Cardiac fibroblast (primary cell): ENCODE results near the gene CYSLTR2.
A peak's percentile ranks its signal among the peaks of the same experiment; 100 is the strongest.

Source experiments
- DNase-seq, 2 donors: peaks; one replicate each; pipeline versions ENCODE4 v3.0.0 to v3.0.0-alpha.2; 2010; ENCODE audit warnings: low read depth in 2 of 2
- H3K4me3 ChIP-seq, 2 donors: replicated peaks in 1 of 2; 1 replicate in 1 of 2; 2 replicates in 1 of 2; pipeline ENCODE4 v1.5.1; 2011; ENCODE audit warnings: low read depth in 2 of 2, low read length in 2 of 2, mild to moderate bottlenecking in 2 of 2, moderate library complexity in 1 of 2
- CTCF ChIP-seq: IDR thresholded peaks from one replicate; pipeline ENCODE4 v1.5.1; 2011; ENCODE audit warnings: low read depth, mild to moderate bottlenecking, low read length, inconsistent platforms

Gene CYSLTR2

DNA sequence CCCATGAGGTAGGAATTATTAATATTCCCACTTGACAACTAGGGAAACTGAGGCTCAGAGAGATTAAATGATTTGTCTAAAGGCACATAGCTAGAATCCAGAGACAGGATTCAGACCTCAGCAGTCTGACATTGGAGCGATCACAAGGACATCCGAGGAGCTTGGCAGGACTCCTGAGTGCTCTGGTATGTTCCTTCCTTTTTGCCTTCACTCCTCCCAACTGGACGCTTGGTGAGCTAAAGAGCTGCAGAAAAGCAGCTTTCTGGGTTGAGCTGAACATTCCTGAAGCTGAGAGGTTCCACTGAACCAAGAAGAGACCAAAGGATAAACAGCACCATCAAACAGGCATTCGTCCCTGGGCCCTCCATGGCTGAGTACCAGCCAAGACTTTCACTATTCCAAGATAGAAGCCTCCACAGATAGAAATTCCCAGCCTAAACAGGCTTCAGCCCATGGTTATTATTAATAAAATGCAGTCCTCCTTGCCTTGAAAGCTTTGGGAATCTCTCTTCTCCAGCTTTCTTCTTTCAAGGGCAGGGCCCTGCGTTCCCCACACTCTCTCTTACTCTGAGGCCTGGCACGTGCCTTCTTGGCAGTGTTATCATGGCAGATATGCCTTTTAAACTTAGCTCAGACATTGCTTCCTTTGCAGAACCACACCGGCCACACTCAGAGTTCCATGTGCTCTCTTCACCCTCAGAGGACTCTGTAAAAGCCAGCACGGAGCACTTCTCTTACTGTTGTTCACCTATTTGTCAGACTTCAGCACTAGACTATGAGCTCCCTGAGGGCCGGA is 97.1 kb downstream of the CYSLTR2 start:
- no peak overlapping the region for H3K4me3 ChIP-seq
- peak; percentile 23 for TF ChIP-seq CTCF
- peak; percentile 49 to 84 for DNase-seq

DNA sequence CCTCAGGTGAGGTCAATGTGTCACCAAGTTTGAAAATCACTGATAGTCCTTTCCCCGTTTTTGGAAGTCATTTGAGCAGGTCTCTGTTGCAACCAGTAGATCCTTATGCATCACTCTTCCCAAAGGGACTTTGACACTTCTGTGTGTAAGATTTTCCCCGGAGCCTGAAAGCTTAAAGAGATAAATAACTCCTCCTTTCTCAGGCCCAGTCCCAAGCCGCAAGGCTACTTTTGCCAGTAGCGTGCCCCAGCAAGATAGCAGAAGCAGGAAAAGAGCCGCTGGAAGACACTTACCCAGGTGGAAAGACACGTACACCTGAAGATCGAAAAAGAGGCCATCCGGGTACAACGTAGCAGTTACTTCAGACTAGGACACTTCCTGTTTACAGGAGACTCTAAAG is 106.9 kb downstream of the CYSLTR2 start:
- DNase-seq, result no peak
- no peak for TF ChIP-seq CTCF

More for the DNA sequence above, 106.9 kb downstream of the CYSLTR2 start:
- H3K4me3 ChIP-seq, result no peak overlapping the region
